ENCODE measurements around the gene PIP4K2C. TPM values are rescaled to one million over a fixed set of nuclear protein-coding genes. Genes with fewer than 3 reads are reported as not detected.
A peak's percentile ranks its signal among the peaks of the same experiment; 100 is the strongest.

PIP4K2C gene
- total and polyA plus RNA-seq, 12 donors, result 5.8 to 17.2 (median 14.1) TPM

- Histone ChIP-seq H3K9me3 (no peaks in the 10 kb centered on the region), H3K4me1 (peaks cover 0 to 39% (median 21%) of the 10 kb centered on the region in 9 donors), H3K27me3 (peaks cover 6 to 100% (median 65%) of the 10 kb centered on the region in 7 donors), H3K27ac (no peak overlapping the region), H3K4me3 (peak overlapping the region in 1 of 10 donors; percentile 70), H3K36me3 (no peaks in the 10 kb centered on the region)
- DNase-seq, result no peak
- ATAC-seq, result no peak
- intact Hi-C loops (cut with DNase I), result loop anchor here in 2 of 10 donors (5.0 kb wide), 1 partner anchor 174 kb away; the partner anchor contains the start of genes GLI1 (in 2 of the 2) and INHBE (in 2 of the 2)
- 61% methylated on average over 6 of the region's 6 CpGs for WGBS, 2 donors
- TF ChIP-seq CTCF (IDR thresholded peaks at IDR 0.05), result no peak
Observed at GRCh38 chr12:57630891-57631433, 40.0 kb downstream of the PIP4K2C start.

- Histone ChIP-seq H3K4me3 (peak overlapping the region in 9 of 10 donors; percentile 57 to 78 (median 66)), H3K9me3 (no peaks in the 10 kb centered on the region), H3K27ac (peak overlapping the region in 2 of 10 donors; percentile 13 to 28), H3K27me3 (peaks cover 6 to 96% (median 60%) of the 10 kb centered on the region in 7 donors), H3K36me3 (no peaks in the 10 kb centered on the region), H3K4me1 (peaks cover 0 to 33% (median 21%) of the 10 kb centered on the region in 9 donors)
- DNase-seq, result no peak
- no peak for TF ChIP-seq CTCF (IDR thresholded peaks at IDR 0.05)
- intact Hi-C loops (cut with DNase I), result loop anchor here in 3 of 10 donors (2.0 to 5.0 kb wide), 2 partner anchors 49 to 174 kb away; partner anchors contain the start of genes GLI1 (in 2 of the 3) and INHBE (in 2 of the 3)
- WGBS, 2 donors, result 12% methylated on average over 17 to 26 of the region's 26 CpGs
- ATAC-seq, result peak in 2 of 8 donors; percentile 3 to 15
Observed at GRCh38 chr12:57631566-57632072, 40.6 kb downstream of the PIP4K2C start.

- intact Hi-C loops (cut with DNase I), result loop anchor here in 3 of 10 donors (2.0 to 5.0 kb wide), 2 partner anchors 50 to 175 kb away; partner anchors contain the start of genes GLI1 (in 2 of the 3) and INHBE (in 2 of the 3)
- TF ChIP-seq CTCF (IDR thresholded peaks at IDR 0.05), result peak in 1 of 9 donors; percentile 8
- ATAC-seq (peak; percentile 30 to 67 (median 48)), DNase-seq (no peak)
- peak overlapping the region; percentile 57 to 78 (median 65) for H3K4me3 ChIP-seq
- H3K27ac ChIP-seq, result peak overlapping the region in 5 of 10 donors; percentile 13 to 49 (median 28)
- H3K27me3 ChIP-seq, result peaks cover 6 to 89% (median 60%) of the 10 kb centered on the region in 7 donors
- WGBS, 2 donors, result 1% methylated on average over 60 to 67 of the region's 67 CpGs
- H3K4me1 ChIP-seq, result peaks cover 0 to 31% (median 21%) of the 10 kb centered on the region in 9 donors
- no peaks in the 10 kb centered on the region for H3K36me3 ChIP-seq
- no peaks in the 10 kb centered on the region for H3K9me3 ChIP-seq
Observed at GRCh38 chr12:57632073-57632957, 41.3 kb downstream of the PIP4K2C start.

Data from heart right ventricle (tissue), 16 donors.